ENCODE results near the gene VEZT.

- TF ChIP-seq MAX (IDR thresholded peaks at IDR 0.05; ENCODE audit: low read depth, low read length), result no peak
- TF ChIP-seq RCOR1 (conservative IDR thresholded peaks at IDR 0.05; ENCODE audit: low read depth, low read length), result no peak
- no peak for TF ChIP-seq BMI1 (IDR thresholded peaks at IDR 0.05; ENCODE audit: borderline replicate concordance)
- TF ChIP-seq, protein P1, sequence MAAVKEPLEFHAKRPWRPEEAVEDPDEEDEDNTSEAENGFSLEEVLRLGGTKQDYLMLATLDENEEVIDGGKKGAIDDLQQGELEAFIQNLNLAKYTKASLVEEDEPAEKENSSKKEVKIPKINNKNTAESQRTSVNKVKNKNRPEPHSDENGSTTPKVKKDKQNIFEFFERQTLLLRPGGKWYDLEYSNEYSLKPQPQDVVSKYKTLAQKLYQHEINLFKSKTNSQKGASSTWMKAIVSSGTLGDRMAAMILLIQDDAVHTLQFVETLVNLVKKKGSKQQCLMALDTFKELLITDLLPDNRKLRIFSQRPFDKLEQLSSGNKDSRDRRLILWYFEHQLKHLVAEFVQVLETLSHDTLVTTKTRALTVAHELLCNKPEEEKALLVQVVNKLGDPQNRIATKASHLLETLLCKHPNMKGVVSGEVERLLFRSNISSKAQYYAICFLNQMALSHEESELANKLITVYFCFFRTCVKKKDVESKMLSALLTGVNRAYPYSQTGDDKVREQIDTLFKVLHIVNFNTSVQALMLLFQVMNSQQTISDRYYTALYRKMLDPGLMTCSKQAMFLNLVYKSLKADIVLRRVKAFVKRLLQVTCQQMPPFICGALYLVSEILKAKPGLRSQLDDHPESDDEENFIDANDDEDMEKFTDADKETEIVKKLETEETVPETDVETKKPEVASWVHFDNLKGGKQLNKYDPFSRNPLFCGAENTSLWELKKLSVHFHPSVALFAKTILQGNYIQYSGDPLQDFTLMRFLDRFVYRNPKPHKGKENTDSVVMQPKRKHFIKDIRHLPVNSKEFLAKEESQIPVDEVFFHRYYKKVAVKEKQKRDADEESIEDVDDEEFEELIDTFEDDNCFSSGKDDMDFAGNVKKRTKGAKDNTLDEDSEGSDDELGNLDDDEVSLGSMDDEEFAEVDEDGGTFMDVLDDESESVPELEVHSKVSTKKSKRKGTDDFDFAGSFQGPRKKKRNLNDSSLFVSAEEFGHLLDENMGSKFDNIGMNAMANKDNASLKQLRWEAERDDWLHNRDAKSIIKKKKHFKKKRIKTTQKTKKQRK (IDR thresholded peaks at IDR 0.05; ENCODE audit: low read depth, low read length), result no peak
- TF ChIP-seq, protein P2, sequence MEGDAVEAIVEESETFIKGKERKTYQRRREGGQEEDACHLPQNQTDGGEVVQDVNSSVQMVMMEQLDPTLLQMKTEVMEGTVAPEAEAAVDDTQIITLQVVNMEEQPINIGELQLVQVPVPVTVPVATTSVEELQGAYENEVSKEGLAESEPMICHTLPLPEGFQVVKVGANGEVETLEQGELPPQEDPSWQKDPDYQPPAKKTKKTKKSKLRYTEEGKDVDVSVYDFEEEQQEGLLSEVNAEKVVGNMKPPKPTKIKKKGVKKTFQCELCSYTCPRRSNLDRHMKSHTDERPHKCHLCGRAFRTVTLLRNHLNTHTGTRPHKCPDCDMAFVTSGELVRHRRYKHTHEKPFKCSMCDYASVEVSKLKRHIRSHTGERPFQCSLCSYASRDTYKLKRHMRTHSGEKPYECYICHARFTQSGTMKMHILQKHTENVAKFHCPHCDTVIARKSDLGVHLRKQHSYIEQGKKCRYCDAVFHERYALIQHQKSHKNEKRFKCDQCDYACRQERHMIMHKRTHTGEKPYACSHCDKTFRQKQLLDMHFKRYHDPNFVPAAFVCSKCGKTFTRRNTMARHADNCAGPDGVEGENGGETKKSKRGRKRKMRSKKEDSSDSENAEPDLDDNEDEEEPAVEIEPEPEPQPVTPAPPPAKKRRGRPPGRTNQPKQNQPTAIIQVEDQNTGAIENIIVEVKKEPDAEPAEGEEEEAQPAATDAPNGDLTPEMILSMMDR (IDR thresholded peaks at IDR 0.05 in 2 of 3, conservative IDR thresholded peaks at IDR 0.05 in 1 of 3; ENCODE audit: control insufficient read depth in 2 of 3, extremely low read depth in 1 of 3, insufficient read depth in 1 of 3, low read depth in 3 of 3, low read length in 3 of 3), result no peak
- no peak for TF ChIP-seq EZH2 (IDR thresholded peaks at IDR 0.05; ENCODE audit: borderline replicate concordance, control insufficient read depth, low read depth, low read length)
- no peak for TF ChIP-seq REST (IDR thresholded peaks at IDR 0.05; ENCODE audit: low read depth, low read length)
- no peak for TF ChIP-seq BHLHE40 (IDR thresholded peaks at IDR 0.05; ENCODE audit: borderline replicate concordance in 1 of 2, low read depth in 2 of 2, low read length in 1 of 2)
- TF ChIP-seq ELK1 (IDR thresholded peaks at IDR 0.05; ENCODE audit: low read depth, low read length), result no peak
- TF ChIP-seq, protein P3, sequence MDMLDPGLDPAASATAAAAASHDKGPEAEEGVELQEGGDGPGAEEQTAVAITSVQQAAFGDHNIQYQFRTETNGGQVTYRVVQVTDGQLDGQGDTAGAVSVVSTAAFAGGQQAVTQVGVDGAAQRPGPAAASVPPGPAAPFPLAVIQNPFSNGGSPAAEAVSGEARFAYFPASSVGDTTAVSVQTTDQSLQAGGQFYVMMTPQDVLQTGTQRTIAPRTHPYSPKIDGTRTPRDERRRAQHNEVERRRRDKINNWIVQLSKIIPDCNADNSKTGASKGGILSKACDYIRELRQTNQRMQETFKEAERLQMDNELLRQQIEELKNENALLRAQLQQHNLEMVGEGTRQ (IDR thresholded peaks at IDR 0.05; ENCODE audit: borderline replicate concordance, low read depth, low read length), result no peak
- no peak for TF ChIP-seq EP300 (IDR thresholded peaks at IDR 0.05; ENCODE audit: borderline replicate concordance in 1 of 2, control insufficient read depth in 1 of 2, low read depth in 2 of 2, low read length in 2 of 2)
- no peak for TF ChIP-seq ZBTB40 (IDR thresholded peaks at IDR 0.05; ENCODE audit: borderline replicate concordance)
- TF ChIP-seq, protein P4, sequence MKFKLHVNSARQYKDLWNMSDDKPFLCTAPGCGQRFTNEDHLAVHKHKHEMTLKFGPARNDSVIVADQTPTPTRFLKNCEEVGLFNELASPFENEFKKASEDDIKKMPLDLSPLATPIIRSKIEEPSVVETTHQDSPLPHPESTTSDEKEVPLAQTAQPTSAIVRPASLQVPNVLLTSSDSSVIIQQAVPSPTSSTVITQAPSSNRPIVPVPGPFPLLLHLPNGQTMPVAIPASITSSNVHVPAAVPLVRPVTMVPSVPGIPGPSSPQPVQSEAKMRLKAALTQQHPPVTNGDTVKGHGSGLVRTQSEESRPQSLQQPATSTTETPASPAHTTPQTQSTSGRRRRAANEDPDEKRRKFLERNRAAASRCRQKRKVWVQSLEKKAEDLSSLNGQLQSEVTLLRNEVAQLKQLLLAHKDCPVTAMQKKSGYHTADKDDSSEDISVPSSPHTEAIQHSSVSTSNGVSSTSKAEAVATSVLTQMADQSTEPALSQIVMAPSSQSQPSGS (IDR thresholded peaks at IDR 0.05; ENCODE audit: low read length), result no peak
- no peak for TF ChIP-seq ZNF24 (IDR thresholded peaks at IDR 0.05)
Observed at GRCh38 chr12:95207407-95207806, 10.2 kb upstream of the VEZT start.
